Stromal cell of bone marrow (primary cell): ENCODE data around the gene C11orf71.

Source experiments
- DNase-seq: peaks from one replicate; pipeline ENCODE4 v3.0.0-alpha.2; 2012; ENCODE audit warnings: low read depth

C11orf71 gene

DNA sequence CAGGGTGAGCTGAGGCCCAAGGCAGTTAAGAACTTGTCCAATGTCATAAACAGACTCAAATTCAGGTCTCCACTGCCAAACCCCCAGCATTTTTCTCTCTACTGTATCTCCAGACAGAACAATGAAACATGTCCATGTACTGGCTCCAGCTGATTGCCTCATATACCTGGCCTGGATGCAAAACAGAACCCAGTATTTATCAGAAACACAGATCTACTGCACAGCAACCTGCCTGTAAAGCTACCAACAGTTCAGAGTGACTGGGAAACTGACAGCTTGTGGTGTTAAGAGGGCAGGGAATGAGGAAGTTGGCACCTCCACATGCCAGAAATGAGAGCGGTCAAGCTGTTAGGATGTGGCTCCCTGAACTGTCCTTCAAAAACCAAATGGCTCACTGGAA, 41.6 kb downstream of the C11orf71 start:
- DNase-seq, result no peak

- peak; percentile 83 for DNase-seq
These were observed 46.2 kb downstream of the C11orf71 start for GRCh38 chr11:114354076-114354475.

GRCh38 chr11:114353443-114353842, 46.9 kb downstream of the C11orf71 start:
- DNase-seq, result no peak

- no peak for DNase-seq
These were observed 50.3 kb downstream of the C11orf71 start for GRCh38 chr11:114350022-114350421.
